ENCODE measurements around the gene RBBP6.
A peak's percentile ranks its signal among the peaks of the same experiment; 100 is the strongest.

The RBBP6 gene

DNA sequence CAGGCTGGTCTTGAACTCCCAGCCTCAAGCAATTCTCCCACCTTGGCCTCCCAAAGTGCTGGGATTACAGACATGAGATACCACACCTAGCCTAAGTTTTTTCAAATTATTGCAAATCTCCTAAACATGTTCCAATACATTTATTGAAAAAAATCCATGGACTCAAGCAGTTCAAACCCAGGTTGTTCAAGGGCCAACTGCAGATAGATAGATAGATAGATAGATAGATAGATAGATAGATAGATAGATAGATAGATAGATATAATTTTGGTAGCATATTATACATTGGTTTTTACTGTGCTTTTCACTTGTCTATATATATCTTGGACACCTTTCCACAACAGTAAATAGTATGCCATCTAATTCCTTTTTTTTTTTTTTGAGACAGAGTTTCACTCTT lies 20.9 kb upstream of the RBBP6 start:
- DNase-seq, result no peak
- in situ Hi-C loops (cut with HindIII; ENCODE audit: low pct_ligation_motif_present, low pct_unique_long_range_greater_than_20kb, low sequenced_read_pairs), result no loop called here

DNA sequence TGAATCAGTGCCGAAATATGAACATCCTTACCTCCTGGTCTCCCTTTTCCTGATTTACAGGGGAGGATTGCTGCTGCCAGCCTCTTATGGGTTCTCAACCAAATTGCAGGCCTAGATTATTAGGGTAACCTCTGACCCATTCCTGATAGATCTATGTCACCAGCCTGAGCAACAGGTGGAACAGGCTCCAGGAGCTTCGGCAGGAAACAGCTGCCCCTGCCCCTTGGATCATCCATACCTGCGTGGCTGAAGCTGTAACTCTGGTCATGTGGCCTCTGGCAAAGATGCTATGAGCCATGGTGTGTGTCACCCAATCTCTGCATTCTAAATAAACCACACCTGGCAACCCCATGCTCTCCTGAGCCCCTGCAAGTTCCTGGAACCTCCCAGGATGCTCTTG lies 18.4 kb upstream of the RBBP6 start:
- no peak for DNase-seq
- in situ Hi-C loops (cut with HindIII; ENCODE audit: low pct_ligation_motif_present, low pct_unique_long_range_greater_than_20kb, low sequenced_read_pairs), result no loop called here

DNA sequence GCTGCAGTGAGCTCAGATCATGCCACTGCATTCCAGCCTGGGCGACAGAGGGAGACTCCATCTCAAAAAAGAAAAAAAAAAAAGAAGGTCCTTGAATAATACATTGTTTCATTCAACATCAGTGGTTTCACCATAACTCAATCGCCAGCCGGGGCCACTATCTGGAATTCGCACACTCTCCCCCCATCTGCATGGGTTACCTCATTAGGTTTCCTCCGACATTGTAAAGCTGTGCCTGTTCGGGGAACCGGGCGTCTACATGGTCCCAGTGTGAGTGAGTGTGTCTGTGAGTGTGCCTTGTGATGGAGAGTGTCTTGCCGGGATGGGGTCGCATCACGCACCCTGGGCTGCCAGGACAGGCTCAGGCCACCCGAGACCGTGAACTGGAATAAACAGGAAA lies 16.6 kb upstream of the RBBP6 start:
- in situ Hi-C loops (cut with HindIII; ENCODE audit: low pct_ligation_motif_present, low pct_unique_long_range_greater_than_20kb, low sequenced_read_pairs), result no loop called here
- no peak for DNase-seq

DNA sequence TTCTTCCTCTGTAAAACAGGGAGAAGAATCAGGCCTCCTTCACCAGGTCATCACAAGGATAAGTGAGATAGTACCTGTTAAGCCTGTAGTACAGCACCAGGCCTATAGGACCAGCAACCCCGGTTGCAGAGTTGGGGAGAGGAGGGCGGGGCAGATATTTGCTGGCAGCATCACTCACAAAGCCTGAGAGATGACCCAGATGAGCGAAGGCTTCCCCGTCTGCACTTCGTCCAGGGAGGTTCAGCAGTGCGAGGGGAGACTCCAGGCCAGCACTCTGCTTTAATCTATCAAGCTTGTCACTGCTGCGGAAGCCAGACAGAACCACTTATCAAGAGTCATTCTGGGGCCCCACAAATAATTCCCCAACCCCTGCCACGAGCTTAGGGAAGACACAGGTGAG lies 15.8 kb upstream of the RBBP6 start:
- in situ Hi-C loops (cut with HindIII; ENCODE audit: low pct_ligation_motif_present, low pct_unique_long_range_greater_than_20kb, low sequenced_read_pairs), result no loop called here
- no peak for DNase-seq

DNA sequence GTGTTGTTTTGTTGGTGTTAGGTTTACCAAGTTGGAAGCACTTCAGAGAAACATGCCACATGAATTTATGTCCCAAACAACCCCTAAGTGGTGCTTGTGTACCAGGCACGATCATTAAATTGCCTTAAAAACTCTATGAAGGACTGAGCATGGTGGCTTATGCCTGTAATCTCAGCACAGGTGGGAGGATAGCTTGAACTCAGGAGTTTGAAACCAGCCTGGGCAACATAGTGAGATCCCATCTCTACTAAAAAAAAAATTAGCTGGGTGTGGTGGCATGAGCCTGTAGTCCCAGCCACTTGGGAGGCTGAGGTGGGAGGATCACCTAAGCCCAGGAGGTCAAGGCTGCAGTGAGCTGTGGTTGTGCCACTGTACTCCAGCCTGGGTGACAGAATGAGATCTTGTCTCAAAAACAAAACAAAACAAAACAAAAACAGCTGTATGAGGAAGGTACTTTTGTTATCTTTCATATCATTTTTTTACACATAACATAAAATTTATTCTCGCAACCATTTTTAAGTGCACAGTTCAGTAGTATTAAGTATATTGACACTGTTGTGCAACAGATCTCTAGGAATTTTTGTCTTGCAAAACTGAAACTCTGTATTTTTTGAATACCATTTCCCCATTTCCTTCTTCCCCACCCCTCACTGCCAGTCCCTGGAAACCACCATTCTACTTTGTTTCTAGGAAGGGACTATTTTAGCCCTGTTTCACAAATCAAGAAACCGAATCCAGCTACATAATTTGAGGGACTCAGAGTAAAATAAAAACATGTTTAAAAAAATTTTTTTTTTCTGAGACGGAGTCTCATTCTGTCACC lies 14.3 kb upstream of the RBBP6 start:
- in situ Hi-C loops (cut with HindIII; ENCODE audit: low pct_ligation_motif_present, low pct_unique_long_range_greater_than_20kb, low sequenced_read_pairs), result no loop called here
- DNase-seq, result no peak

DNA sequence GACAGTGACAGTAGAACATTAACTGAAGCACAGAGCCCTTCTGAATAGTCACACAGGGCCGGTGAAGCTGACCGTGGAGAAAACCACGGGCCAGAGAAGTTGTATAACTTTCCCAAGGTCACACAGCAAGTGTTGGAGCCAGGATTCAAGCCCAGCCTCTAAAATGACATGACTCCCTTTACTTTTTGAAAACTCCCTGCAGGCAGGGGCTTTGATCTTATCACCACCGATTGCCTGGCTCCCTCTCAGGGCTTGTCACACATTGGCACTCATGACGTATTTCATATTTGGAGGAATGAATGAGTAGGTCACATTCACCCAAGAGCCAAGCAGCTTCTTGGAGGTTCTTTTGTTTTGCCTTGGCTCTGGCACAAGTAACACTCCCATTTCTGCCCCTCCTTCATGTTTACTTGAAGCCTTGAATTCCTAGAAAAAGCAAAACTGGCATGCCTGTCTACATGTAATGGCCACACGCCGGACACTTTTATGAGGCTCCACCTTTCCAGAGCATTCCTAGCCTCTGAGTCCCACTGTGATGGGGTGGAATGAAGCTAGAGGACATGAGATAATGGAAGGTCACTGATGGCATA lies 13.3 kb upstream of the RBBP6 start:
- in situ Hi-C loops (cut with HindIII; ENCODE audit: low pct_ligation_motif_present, low pct_unique_long_range_greater_than_20kb, low sequenced_read_pairs), result no loop called here
- no peak for DNase-seq

DNA sequence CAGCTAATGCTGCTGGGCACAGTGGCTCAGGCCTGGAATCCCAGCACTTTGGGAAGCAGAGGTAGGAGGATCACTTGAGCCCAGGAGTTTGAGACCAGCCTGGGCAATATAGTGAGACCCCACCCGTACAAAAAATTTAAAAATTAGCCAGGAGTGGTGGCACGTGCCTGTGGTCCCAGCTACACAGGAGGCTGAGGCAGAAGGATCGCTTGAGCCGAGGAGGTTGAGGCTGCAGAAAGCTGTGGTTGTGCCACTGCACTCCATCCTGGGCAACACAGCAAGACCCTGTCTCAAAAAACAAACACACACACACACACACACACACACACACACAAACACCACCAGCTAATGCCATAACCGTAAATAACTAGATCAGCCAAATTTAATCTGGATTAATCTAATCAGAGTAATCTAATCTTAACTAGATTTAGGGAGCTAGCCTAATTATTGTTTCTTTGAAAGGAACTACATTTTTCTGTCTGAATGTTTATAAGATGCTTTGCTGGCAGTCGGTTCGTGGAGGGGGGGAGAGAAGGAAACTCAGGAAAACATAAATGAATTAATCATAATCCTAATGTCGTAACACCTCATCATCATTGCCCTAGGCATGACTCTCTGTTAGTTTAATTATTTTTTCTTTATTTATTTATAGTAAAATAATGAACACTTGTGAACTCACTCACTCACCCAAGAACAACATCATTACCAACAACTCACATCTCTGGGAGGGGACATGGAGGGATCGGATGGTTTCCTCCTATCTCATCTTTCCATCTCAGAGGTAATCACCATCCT lies 12.5 kb upstream of the RBBP6 start:
- in situ Hi-C loops (cut with HindIII; ENCODE audit: low pct_ligation_motif_present, low pct_unique_long_range_greater_than_20kb, low sequenced_read_pairs), result no loop called here
- no peak for DNase-seq

DNA sequence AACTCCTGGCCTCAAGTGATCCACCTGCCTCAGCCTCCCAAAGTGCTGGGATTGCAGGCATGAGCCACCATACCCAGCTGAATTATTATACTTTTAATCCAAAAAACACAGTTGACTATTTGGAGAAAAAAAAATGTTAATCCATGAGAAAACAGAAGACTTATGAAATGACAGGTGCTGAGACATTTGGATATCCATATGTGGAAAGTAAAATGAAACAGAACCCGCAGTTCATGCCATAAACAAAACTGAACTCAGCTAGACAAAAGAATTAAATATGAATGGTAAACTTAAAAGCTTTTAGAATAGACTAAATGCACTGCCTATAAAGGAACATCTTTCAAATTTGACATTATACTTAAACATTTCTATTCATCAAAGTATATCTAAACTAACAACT lies 8.2 kb upstream of the RBBP6 start:
- no peak for DNase-seq
- in situ Hi-C loops (cut with HindIII; ENCODE audit: low pct_ligation_motif_present, low pct_unique_long_range_greater_than_20kb, low sequenced_read_pairs), result no loop called here

DNA sequence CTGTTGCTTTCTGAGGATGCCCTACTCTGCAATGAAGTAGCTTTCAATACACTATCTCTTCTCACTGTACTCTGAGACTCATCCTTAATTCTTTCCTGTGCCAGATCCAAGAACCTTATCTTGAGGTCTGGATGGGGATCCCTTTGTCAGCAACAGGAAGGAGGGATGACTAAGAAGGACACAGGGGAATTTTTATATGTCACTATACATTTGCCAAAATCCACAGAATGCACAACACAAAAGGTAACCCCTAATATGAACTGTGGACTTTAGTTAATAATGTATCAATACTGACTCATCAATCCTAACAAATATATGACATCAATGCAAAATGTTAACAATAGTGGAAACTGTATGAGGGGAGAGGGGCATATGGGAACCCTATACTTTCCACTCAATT lies 4.7 kb upstream of the RBBP6 start:
- in situ Hi-C loops (cut with HindIII; ENCODE audit: low pct_ligation_motif_present, low pct_unique_long_range_greater_than_20kb, low sequenced_read_pairs), result no loop called here
- no peak for DNase-seq

DNA sequence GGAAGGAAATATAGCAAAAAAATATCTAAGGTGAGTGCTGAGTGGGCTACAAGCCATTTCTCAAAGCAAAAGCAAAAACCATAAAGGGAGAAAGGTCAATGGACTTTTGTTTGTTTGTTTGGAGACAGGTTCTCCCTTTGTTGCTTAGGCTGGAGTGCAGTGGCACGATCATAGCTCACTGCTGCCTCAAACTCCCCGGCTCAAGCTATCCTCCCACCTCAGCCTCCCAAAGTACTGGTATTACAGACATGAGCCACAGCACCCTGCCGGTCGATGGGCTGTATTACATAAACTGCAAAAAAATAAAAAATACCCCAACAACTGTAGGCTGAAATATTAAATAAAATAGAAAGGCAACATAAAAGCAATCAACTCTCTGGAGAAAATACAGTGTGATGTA lies 3.5 kb upstream of the RBBP6 start:
- no peak for DNase-seq
- in situ Hi-C loops (cut with HindIII; ENCODE audit: low pct_ligation_motif_present, low pct_unique_long_range_greater_than_20kb, low sequenced_read_pairs), result no loop called here

DNA sequence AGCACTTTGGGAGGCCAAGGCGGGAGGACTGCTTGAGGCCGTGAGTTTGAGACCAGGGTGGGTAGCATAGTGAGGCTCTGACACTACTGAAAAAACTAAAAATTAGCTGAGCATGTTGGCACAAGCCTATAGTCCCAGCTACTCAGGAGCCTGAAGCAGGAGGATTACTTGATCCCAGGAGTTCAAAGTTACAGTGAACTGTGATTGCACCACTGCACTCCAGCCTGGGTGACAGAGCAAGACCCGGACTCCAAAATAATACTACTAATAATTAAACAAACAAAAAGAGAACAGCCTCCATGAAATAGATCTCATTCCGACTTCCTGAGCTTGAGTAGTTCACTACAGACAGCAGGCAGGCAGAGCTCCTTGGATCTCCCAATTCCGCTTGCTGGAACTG lies 2.7 kb upstream of the RBBP6 start:
- DNase-seq, result no peak
- in situ Hi-C loops (cut with HindIII; ENCODE audit: low pct_ligation_motif_present, low pct_unique_long_range_greater_than_20kb, low sequenced_read_pairs), result no loop called here

DNA sequence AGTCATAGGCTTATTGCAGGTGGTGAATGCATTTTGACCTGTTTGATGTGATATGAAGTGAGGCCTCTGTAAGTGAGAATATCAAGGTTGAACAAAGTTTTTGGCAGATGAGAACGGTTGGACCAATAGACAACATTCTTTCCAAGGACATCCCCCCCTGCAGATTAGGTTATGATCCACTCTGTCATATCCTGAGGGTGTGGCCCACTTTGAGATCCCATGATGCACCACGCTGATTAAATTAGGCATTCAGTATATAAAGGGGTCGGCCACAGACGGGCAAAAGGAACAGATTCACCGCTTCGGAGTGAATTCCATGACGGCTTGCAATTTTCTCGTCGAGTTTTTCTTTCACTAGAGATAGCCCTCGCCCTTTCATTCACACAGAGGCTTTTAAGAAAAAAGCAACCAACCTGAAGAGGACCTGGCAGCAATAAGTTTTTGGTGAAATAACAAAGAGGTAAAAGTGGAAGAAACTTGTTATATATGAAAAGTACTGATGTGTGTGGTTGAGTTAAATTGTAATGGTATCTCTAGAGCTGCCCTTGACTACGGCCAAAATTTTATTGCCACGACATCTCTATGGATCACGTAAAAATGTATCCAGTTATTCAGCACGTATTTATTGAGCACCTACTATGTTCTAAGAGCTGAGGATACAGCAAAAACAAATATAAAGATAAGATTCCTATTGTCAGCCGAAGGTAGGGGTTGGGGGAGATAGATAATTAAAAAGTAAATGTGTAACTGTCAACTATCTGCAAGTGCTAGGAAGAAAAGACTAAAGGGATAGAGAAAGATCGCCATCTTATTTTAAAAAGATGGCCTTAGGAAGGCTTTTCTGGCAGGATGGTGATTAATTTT lies 1.7 kb upstream of the RBBP6 start:
- no peak for DNase-seq
- in situ Hi-C loops (cut with HindIII; ENCODE audit: low pct_ligation_motif_present, low pct_unique_long_range_greater_than_20kb, low sequenced_read_pairs), result no loop called here

DNA sequence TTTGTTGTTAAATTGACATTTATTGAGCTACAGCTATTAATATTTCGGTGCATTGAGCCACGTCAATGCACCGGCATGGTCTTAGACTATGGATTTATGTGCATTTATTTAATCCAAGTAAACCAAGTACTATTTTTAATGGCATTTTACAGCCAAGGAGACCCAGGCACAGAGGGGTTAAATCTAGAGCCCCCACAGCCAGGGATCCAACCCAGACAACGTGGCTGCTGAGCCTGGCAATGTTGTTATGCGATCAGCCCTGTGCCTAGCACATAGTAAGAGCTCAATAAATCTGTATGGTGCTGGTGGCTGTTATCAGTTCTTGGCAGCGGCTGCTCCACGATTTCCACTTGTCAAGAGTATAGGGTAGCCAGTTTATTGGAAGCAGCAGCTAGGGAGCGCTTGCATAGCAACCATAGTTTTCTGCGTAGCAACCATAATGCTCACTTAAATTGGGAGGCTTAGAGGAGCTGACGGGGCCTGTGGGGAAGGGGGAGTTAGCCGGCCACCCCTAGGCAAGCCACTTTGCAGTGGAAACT lies 541 bp upstream of the RBBP6 start:
- in situ Hi-C loops (cut with HindIII; ENCODE audit: low pct_ligation_motif_present, low pct_unique_long_range_greater_than_20kb, low sequenced_read_pairs), result no loop called here
- DNase-seq, result no peak

DNA sequence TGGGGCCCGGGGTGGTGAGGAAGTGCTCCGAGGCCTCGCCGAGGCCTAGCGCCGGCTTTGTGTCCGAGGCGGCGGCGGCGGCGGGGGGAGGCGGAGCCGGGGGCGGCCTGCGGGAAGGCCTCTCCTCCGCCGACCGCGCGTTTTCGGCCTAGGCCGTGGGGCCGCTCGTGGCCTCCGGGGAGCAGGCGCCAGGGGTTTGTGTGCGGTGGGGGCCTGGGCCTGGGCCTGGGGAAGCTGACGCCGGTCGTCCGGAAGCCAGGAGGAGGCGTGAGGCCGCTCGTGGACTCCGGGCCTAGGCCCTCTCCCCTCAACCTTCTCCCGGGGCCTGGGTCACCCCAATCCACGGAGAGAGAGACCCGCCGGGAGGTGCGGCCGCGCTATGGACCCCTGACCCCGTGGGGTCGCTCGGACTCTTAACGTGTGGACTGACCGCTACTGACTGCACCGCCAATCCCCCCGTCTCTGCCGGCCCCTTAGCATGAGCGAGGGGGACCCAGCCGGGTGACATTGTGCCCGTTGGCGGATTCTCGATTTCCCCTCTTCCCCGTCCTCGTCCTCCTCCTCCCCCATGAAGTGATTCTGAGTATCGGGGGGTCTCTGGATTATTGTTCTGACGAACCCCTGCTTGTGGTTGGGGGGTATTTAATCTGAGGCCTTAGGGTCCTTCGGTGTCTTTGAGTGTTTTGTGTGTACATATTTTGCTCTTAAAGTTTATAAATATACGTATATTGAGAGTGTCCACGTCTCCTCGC lies 660 bp downstream of the RBBP6 start:
- DNase-seq, result peak; percentile 51
- in situ Hi-C loops (cut with HindIII; ENCODE audit: low pct_ligation_motif_present, low pct_unique_long_range_greater_than_20kb, low sequenced_read_pairs), result no loop called here

DNA sequence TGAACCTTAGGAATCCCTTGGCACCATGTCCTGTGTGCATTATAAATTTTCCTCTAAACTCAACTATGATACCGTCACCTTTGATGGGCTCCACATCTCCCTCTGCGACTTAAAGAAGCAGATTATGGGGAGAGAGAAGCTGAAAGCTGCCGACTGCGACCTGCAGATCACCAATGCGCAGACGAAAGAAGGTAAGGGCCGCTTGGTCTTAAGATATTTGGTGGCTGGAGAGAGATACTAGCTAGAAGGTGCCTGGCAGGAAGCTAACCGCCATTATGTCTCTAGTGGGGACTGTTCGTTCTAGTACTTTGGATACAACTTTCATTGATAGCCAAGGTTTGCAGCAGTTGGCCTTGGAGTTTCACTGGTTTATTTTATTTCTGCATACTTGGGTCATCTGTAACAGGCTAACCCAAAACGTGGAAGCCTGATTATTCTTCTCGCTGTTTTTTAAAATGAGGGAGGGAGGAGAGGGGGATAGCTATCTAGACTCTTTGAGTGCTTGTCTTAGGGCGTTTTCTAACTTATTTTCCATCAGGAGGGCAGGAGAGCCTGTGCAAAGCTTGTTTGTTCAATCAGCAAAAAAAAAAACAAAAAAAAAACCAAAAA lies 1.3 kb downstream of the RBBP6 start:
- in situ Hi-C loops (cut with HindIII; ENCODE audit: low pct_ligation_motif_present, low pct_unique_long_range_greater_than_20kb, low sequenced_read_pairs), result no loop called here
- peak; percentile 40 for DNase-seq

DNA sequence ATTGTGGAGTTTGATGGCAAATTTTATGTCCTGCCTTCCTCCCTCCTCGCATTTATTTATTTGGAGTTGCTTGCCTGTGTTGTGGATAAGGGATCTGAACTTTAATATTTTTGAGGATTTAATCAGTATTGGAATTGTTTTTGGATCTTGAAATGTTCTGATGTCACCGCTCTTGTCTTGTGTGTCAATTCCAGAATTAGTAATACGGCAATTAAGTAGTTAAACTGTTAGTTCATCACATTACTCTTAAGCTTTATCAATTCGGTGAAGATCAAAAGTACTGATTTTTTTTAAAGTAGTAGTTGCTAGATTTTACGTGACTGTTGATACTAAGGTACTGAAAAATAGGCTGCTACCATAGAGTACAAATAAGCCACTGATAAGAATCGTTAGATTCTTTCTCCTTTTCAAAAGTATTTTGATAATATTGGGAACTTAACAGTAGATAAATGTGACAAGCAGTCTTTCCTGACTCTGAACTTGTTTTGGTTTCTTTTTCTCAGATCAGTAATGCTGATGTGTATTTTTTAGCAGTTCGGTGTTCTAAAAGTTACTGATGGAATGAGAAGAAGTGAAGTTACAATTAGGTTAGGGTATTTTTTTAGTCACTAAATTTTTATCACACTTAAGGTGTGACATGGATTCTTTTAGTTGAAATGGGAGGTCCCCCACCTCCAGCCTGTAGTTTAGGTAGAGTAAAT lies 2.0 kb downstream of the RBBP6 start:
- no peak for DNase-seq
- in situ Hi-C loops (cut with HindIII; ENCODE audit: low pct_ligation_motif_present, low pct_unique_long_range_greater_than_20kb, low sequenced_read_pairs), result no loop called here

DNA sequence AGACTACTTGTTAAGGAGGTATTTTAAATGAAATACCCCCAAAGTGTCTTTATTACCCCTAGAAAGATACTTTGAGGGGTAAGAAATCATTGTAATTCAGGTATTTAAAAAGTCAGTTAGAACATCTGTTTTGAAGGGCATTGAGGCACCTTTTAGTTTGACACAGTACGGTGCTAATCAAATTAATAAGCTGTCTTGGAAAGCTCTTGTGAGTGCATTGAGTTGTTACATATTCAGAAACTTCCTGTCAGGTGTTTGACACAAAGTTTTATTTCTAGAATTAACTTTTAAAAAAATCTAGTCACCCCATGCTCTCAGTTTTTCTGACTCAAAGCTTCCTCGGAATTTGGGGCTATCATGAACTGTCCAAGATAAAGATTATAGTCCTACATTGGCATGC lies 4.6 kb downstream of the RBBP6 start:
- DNase-seq, result no peak
- in situ Hi-C loops (cut with HindIII; ENCODE audit: low pct_ligation_motif_present, low pct_unique_long_range_greater_than_20kb, low sequenced_read_pairs), result no loop called here
